Measurements from ENCODE around the gene NHSL2.

The NHSL2 gene

DNA sequence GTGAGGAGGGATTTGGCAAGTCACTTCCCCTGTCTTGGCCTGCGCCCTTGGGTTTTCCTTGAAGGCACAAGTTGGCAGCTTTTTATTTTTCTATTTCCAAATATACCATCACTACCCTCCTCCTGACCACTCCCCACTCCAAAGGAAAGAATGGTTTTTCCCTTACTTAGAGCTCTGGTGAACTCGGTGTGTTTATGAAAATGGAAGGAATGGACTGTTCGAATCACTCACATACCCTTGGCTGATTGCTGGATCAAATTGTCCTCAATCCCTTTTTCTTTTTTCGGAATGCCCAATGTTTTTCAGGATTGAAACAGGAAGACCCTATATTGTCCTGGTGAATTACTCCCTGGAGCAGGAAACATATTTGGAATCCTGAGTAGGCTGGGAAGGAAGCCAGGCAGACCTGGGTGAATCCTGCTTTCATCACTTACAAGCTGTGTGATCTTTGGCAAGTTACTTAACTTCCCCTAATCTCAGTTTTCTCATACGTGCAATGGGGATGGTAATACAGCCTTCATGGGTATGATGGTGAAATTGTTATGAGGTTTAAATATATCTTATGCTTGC, 150.4 kb downstream of the NHSL2 start:
- in situ Hi-C loops (cut with HindIII; ENCODE audit: low sequenced_read_pairs), result no loop called here

GRCh38 chrX:72062916-72063315, 152.3 kb downstream of the NHSL2 start:
- in situ Hi-C loops (cut with HindIII; ENCODE audit: low sequenced_read_pairs), result no loop called here

GRCh38 chrX:72069350-72070160, 158.9 kb downstream of the NHSL2 start:
- in situ Hi-C loops (cut with HindIII; ENCODE audit: low sequenced_read_pairs), result no loop called here

GRCh38 chrX:72071213-72071612, 160.6 kb downstream of the NHSL2 start:
- in situ Hi-C loops (cut with HindIII; ENCODE audit: low sequenced_read_pairs), result no loop called here

GRCh38 chrX:72073633-72074032, 163.0 kb downstream of the NHSL2 start:
- in situ Hi-C loops (cut with HindIII; ENCODE audit: low sequenced_read_pairs), result no loop called here

GRCh38 chrX:72078411-72078810, 167.8 kb downstream of the NHSL2 start:
- in situ Hi-C loops (cut with HindIII; ENCODE audit: low sequenced_read_pairs), result no loop called here

DNA sequence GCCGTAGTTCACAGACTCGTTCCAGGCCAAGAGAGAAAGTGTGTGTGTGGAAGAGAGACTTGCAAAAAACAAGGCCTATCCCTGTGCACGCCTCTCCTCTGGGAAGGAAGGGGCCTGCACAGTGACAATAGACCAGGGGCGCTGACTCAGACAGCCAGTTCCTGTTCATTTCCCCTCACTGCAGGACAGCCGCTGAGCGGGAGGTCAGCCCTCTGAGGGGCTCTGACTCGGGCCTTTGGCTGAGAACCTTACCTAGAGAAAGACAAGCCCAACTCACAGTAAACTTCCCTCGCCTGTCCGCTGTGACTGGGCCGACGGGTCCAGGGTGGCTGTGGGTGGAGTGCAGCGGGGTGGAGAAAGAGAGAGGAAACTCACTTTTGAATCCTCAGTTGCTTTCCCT, 169.0 kb downstream of the NHSL2 start:
- in situ Hi-C loops (cut with HindIII; ENCODE audit: low sequenced_read_pairs), result no loop called here

DNA sequence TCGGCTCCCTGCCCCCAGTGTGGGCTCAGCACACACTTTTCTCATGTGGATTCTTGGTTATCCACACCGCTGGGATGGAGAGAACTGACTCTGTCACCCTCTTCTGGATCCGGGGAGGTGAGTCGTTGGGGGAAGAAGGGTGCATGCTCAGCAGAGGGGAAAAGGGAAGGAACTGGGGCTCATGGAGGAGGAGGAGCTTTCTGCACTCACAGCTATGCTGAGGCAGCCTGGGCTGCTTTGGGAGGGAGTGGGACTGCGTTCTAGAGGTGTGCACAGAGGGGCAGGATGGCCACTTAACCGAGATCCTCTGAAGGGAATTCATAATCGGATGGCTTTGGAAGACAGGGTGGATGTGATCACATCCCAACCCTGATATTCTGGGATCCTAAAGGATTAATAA, 169.5 kb downstream of the NHSL2 start:
- in situ Hi-C loops (cut with HindIII; ENCODE audit: low sequenced_read_pairs), result no loop called here

DNA sequence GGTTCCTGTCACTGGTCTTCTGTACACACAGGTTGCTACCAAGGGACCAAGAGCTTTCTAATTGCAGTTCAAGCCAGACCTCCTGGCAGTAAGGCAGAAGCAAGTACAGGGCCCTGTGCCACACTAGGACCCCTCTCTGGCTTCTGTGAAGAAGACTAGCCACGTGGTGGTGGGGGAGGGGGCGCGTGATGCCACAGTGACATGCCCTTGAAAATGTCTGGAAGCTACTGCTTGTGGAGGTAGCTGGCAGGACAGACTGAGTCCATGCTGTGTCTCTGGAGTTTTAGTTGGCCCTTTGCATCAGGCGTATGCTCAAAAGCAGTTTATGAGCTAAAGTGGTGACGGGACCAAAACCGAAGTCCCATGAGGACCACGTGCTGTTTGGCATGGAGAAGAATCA, 170.2 kb downstream of the NHSL2 start:
- in situ Hi-C loops (cut with HindIII; ENCODE audit: low sequenced_read_pairs), result no loop called here

DNA sequence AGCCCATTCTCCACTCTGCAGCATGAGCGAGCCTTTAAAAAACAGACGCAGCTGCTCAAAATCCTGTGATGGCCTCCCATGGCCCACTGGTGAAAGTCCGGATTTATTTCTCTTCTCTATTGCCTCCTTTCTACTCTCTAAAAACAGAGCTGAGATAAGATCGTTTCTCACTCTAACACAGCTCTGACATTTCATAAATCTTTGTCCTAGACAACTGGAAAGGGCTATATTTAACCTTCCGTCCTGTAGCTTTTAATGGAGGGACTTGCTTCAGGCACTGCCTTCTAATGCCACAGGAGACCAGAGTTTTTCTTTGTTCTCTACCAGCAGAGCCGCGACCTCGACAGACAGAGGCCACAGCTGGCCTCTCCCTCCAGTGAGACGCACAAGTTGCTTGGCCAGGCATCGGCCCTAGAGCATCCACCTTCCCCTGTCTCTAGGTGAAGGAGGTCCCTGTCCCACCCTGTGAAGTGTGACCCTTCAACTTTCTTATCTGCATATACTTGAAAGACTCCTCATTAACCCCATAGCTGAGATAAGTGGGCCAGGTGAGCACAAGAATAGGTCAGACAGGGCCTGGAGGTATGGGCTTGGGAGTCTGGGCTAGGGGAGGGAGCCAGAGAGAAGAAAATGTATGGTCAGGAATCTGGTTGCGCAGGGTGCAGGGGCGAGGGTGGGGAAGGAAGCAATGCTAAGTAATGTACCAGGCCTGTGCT, 171.1 kb downstream of the NHSL2 start:
- in situ Hi-C loops (cut with HindIII; ENCODE audit: low sequenced_read_pairs), result no loop called here

DNA sequence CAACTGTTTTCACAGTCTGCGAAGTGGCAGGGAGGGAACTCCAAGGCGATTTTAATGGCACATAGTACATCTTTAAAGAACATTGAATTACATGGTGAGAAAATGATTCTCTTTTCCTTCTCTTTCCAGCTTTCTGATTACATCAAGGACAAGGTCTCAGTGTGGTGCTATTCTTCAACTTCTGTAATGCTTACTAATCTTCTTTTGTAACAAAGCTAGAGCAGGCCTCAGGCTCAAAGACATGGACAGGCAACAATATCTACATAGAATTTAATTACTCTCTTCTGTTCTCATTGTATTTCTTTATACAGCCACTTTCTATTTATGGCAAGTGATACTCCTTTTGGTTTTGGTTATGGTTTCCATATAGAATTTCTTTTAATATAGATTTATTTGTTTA, 172.6 kb downstream of the NHSL2 start:
- in situ Hi-C loops (cut with HindIII; ENCODE audit: low sequenced_read_pairs), result no loop called here

GRCh38 chrX:72084114-72084513, 173.5 kb downstream of the NHSL2 start:
- in situ Hi-C loops (cut with HindIII; ENCODE audit: low sequenced_read_pairs), result no loop called here

DNA sequence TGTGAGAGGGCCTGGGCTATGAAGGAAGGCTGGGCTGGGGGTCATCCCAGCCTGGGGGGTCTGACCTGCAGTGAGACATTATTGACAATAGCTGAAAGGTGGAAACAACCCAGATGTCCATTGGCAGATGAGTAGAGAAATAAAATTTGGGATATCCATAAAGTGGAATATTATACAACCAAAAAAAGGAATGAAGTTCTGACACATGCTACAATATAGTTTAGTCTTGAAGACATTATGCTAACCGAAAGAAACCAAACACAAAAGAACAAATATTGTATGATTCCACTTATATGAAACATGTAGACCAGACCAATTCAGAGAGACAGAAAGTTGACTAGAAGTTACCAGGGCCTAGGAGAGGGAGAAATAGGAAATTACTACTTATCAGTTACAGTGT, 176.3 kb downstream of the NHSL2 start:
- in situ Hi-C loops (cut with HindIII; ENCODE audit: low sequenced_read_pairs), result no loop called here

GRCh38 chrX:72088761-72089160, 178.1 kb downstream of the NHSL2 start:
- in situ Hi-C loops (cut with HindIII; ENCODE audit: low sequenced_read_pairs), result no loop called here

- in situ Hi-C loops (cut with HindIII; ENCODE audit: low sequenced_read_pairs), result no loop called here
Observed at GRCh38 chrX:72089254-72089653, 178.6 kb downstream of the NHSL2 start.

GRCh38 chrX:72094894-72095293, 184.2 kb downstream of the NHSL2 start:
- in situ Hi-C loops (cut with HindIII; ENCODE audit: low sequenced_read_pairs), result no loop called here

GRCh38 chrX:72095370-72095769, 184.7 kb downstream of the NHSL2 start:
- in situ Hi-C loops (cut with HindIII; ENCODE audit: low sequenced_read_pairs), result no loop called here

DNA sequence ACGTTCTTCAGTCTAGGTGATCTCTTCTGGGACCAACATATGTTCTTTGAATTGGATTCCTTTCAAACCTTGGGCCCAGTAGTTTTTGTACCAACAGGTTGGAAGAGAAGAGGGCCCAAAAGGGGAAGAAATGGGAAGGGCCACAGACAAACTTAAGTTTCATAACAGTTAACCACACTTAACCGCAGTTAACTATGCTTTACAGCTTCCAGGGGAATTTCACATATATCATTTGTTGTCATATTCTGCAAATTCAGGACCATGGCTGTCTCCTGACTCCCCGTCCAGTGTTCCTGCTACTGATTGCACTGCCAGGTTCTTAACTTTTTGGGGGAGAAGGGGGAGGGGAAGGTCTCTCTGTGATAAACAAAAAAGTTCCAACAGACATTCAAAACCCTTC, 186.5 kb downstream of the NHSL2 start:
- in situ Hi-C loops (cut with HindIII; ENCODE audit: low sequenced_read_pairs), result no loop called here

DNA sequence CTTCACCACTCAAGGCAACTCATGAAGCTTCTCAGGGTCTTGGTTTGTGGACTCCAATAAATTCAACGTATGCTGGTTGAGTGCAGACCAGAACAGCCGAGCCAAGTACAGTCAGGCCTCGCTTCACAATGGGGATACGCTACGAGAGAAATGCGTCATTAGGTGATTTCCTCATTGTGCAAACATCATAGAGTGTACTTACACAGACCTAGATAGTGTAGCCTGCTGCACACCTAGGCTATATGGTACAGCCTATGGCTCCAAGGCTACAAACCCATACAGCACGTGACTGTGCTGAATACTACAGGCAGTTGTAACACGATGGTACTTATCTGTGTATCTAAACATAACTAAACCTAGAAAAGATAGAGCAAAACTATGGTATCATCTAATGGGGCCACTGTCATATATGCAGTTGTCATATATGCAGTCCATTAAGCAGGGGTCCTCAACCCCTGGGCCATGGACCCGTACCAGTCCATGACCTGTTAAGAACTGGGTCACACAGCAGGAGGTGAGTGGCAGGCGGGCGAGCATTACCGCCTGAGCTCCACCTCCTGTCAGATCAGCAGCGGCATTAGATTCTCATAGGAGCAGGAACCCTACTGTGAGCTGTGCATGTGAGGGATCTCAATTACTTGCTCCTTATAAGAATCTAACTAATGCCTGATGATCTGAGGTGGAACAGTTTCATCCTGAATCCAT, 189.6 kb downstream of the NHSL2 start:
- in situ Hi-C loops (cut with HindIII; ENCODE audit: low sequenced_read_pairs), result no loop called here

- in situ Hi-C loops (cut with HindIII; ENCODE audit: low sequenced_read_pairs), result no loop called here
Observed at GRCh38 chrX:72100824-72101351, 190.2 kb downstream of the NHSL2 start.

- in situ Hi-C loops (cut with HindIII; ENCODE audit: low sequenced_read_pairs), result no loop called here
Observed at GRCh38 chrX:72101597-72102037, 191.0 kb downstream of the NHSL2 start.

Measured in endothelial cell of hepatic sinusoid (primary cell).